ENCODE measurements around the gene SGCE. TPM values are rescaled to one million over a fixed set of nuclear protein-coding genes. Genes with fewer than 3 reads are reported as not detected.

Gene SGCE
- total and polyA plus RNA-seq, 9 of the 15 experiments (the other 6 are each of a cell fraction or from before 2014, with no cell fraction given): 0.09 to 0.46 (median 0.28) TPM; not detected in 5

- TF ChIP-seq MGA (IDR thresholded peaks at IDR 0.05): no peak
Observed at GRCh38 chr7:94571816-94572215, 84.1 kb downstream of the SGCE start (continued).
